ENCODE data around the gene WSCD2.

The WSCD2 gene

DNA sequence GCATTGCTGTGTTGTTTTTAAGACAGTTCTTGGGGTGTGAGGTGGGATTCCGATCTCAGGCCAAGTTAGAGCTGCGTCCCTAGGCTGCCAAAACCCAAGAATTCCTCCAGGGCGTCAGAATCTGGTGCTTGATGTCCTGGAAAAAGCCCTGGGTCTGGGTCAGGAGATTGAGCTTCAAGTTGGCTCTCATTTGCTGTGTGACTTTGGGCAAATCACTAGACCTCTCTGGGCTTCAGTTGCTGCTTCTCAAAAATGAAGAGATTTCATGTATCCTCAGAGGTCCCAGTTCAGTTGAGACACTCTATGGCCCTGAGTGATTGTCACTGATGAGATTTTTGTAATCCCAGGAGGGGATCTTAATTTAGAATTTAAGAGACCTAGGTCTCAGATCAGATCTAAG is 1.9 kb downstream of the WSCD2 start:
- DNase-seq: no peak

DNA sequence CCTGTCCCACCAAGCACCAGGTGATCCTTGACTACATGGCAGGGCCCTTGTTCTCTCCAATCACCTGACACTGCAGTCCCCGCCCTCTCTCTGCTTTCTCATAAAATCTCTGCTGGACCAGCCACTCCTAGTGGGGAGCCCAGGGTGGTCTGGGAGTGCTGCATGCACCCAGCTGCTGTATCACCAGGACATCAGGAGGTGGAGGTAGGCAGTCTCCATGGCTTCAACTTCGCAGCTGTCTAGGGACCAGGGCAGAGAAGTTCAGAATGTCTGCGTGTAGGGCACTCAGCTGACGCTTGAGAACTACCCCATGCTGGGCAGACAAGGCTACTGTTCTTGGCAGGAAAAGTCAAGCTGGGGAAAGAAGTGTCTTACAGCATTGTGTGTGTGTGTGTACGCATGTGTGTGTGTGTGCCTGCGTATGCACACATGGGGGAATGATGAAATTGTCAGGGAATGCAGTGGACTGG is 2.6 kb downstream of the WSCD2 start:
- no peak for DNase-seq

DNA sequence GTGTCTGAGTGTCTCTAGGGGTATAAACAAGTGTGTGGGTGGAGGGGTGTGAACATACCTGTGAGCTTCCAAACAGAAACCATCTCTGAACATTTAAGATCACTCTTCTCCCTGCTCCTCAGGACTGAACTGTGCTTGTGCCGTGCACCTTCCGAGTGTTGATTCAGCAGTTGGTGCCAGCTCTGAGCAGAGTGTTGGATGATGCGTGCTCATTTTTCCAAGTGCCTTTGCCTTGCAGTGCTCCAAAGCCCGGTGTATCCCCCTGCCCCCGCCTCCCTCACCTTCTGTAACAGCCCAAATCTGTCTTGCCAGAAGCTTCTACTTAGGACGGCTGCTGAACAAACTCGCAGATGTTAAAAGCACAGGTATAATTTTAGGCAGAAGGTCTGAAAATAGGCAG is 4.4 kb downstream of the WSCD2 start:
- DNase-seq: no peak

DNA sequence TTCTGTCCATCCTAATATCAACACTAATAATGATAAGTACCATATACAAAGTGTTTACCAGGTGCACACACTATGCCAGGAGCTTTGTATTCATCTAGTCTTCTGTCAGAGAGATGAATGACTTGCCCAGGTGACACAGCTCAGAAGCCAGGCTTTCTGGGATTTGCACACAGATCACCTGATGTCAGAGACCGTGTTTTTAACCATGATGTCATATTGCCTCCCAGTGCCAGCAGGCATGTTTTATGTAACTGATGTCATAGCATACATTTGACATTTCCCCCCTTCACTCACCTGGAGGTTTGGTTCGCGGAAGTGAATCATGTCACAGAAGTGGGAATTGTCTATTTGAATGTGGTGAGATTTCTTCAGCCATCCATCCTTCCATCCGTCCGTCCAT is 5.7 kb downstream of the WSCD2 start:
- no peak for DNase-seq

DNA sequence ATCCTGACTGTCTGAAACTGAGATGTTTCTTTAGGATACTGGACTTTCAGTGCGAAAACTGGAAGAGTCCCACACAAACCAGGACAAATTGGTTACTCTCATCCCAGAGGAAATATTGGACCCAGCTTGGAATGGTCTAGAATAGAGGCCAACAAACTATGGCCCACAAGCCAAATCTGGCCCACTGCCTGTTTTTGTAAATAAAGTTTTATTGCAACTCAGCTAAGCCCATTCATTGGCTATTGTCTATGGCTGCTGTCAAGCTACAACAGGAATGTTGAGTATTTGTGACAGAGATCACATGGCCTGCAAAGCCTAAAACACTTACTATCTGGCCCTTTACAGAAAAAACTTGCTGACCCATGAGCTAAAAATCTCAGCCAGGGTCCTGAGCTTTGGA is 6.5 kb downstream of the WSCD2 start:
- DNase-seq: no peak

DNA sequence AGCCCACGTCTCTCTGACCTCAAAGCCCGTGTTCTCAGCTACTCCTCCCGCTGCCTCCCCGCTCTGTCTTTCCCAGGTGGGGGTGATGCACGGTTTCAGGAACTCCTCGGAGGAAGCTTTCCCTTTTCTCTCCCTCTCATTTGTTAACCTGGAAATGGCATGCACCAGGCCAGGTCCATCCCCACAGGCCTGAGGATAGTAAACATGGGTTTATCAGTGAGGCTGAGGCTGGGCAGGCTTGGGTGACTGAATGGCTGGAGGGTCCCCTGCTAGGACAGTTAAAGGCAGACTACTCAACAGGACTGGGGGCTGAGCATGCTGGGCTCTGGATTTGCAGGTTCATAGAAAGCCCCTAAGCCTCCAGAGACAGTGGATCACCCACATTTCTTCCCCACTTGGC is 7.6 kb downstream of the WSCD2 start:
- no peak for DNase-seq

DNA sequence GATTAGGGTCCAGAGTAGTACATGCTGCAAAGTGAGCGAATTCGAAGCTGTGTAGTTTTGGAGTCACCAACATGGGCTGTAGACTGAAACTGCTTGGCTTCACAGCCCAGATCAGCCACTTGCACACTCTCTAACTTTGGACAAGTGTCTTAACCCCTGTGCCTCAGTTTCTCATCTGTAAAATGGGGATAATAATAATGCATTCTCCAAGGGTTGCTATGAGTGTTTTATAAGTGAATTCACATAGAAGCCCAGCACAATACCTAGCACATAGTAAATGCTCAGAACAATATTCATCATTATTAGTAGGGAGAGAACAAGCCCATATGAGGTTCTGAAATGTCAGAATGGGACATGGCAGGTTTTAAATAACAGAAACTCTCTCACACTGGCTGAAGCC is 10.4 kb downstream of the WSCD2 start:
- no peak for DNase-seq

DNA sequence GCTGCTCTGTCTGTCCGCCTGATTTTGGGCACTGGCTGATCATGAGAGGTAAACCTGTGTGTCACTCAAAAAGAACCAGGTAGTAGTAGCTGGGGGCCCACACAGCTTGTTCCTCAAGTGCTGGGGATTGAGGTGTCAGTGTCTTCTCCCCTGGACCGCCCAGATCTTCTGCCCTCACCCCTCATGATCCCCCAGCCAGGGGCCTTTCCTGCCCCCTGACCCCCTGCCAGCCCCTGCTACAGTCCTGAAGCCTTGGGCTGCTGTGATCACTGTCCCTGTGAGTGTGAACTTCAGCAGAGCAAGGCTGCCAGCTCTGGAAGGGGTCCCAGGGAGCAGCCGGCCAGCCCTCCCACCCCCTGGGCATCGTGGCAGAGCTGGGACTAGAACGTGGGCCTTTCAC is 11.4 kb downstream of the WSCD2 start:
- DNase-seq: no peak

DNA sequence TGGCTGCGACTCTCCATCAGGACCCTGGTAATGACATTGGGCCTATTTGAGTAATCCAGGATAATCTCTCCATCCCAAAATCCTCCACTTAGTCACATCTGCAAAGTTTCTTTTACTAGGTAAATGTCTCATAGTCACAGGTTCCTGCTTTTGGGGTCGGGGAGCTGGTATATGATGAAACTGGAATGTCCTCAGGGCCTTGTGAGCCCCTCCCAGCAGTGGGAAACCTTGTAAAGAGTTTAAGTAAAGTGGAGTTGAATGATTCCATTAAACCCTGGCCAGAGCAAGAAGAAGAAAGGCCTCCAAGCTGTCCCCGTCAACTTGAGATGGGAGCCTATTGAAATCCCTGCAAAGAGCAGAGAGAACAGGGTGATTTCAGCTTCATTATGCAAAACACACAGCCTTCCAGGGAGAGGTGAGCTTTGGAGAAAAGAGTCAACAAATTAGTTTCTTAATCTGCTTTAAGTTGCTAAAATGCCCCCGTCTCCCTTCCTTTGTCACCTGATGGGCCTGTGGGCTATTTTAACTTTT is 12.6 kb downstream of the WSCD2 start:
- no peak for DNase-seq

DNA sequence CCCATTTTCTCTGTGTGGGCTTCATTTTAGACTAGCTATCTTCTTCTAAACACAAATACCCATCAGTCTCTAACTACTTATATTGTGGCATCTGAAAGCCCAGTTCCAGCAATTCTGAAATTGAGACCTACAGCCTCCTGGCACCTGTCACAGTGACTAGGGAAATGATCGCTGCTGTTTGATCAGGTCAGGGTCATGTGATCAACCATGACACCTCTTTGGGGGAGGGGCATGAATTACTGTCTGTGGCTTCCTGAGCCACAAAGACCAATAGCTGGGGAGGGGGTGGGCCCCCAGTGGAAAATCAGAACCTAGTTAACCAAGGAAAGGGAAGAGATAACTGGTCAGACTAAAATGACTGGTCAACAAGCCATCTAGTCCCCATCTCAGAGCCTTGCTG is 14.1 kb downstream of the WSCD2 start:
- no peak for DNase-seq

DNA sequence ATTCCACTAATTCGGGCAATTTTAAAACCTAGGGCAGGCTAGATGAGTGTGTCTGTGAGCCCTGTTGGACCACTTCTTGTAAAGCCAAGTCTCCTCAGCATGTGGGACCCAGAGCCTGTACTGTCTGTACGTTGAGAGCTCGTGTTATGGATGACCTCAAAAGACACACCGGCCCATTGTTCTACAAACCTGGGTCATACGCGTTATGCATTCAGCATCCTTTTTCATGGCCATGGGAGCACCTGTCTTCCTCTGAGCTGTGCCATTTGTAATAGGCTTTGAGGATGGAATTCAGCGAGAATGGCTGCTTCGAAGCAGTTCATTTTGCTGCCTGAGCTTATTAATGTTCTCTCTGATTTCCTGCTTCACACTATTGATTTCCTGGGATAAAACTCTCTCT is 15.0 kb downstream of the WSCD2 start:
- DNase-seq: no peak

DNA sequence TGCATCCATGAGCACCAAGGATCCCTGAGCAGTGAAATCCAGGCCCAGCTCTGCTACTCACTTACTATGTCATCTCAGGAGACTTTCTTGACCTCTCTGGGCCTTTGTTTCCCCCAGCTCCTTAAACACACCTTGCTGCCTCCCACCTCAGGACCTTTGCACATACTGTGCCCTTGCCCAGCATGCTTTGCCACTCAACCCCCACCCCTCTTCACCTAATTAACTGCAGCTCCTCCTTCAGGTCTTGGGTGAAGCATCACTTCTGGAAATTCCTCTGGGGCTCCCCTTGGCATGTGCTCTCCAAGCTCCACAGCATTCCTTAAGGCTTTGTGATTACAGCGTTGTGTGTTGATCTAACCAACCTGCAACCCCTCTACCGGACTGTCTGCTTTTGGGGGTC is 15.9 kb downstream of the WSCD2 start:
- DNase-seq: no peak

DNA sequence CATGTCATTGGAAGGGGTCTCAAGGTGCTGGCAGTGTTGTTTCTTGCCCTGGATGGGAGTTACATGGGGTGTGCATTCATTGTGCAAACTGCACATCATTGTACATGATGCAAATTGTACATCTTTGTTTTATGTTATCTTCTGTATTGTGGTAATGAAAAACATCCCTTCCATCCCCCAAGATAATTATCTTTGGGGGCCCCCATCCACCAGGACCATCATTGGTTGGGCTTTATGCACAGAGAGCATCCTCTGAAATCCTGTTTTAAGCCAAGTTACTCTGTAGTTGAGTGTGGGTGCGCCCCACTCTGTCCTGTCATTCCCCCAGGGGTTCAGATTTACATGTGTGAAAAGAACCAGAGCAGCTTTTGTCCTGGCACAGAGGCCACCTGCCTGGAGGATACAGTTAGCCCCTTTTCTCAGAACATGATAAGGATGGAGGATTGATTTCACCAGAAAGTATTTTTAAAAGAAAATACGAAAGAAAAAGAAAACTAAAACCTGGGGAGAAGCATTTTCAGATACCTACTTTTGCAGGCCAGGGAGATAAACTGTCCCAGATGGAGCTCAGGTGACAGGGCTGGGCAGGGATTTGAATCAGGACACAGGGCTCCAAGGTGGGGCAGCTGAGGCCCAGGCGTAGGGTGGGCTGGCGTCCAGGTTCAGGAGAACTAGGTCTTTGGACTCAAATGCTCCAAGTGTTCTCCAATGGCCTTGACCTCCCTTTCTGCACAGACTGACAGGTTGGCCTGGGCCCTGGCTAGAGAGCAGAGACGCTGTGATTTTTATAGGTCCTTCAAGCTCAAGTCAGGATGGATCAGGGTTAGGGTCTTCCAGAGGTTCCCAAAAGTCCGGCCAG is 17.2 kb downstream of the WSCD2 start:
- DNase-seq: no peak

DNA sequence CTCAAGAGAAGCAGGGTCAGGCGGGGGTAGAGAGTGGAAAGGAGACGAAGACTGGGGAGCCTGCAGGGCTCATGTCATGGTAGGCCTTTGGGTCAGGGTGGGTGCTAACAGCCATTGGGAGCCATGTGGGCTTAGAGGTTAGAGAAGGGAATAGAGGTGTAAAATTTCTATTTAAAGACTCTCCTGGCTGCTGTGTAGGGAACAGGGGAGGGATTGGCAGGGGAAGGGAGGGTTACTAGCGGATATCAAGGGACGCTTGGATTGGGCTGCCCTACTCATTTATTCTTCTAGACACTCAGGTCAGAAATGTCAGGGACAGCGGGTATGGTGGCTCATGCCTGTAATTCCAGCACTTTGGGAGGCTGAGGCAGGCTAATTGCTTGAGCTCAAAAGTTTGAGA is 18.2 kb downstream of the WSCD2 start:
- no peak for DNase-seq

DNA sequence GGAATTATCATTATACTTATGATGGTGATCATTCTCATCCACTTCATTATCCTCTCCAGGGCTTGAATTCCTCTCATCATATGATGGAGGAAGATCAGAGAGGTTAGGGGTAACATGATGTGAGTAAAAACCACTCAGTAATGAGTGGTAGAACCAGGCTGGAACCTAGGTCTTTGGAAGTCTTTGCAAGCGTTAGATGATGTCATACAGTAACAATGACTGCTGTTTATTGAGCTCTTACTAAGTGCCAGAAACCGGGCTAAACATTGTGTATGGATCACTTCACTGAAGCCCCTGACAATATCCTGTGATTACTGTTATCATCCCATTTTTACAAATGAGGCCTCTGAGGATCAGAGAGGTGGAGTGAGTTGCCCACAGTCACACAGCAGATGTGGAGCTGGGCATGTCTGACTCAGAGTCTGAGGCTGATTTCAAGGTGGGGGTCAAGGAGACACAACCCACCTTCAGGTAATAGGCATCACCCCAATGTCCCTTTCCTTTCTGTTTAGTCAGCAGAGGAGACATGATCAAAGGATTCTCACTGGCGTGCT is 19.5 kb downstream of the WSCD2 start:
- no peak for DNase-seq

DNA sequence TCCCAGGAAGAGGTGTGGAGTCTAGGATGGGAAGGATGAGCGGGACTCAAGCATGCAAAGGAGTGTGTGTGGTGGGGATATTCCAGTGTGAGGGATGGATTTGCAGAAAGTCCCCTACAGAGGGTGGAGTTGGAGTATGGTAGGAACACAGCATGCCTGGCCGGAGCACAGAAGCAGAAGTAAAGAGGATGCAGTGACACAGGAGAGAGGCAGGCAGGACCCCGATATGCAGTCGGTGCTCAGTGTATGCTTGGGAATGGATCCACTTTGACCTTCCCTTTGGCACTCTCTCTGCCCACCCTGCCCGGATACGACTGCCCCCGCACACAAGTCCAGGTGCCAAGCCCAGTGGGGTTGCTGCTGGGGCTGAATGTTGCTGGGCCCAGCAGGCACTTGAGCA is 21.3 kb downstream of the WSCD2 start:
- DNase-seq: no peak

DNA sequence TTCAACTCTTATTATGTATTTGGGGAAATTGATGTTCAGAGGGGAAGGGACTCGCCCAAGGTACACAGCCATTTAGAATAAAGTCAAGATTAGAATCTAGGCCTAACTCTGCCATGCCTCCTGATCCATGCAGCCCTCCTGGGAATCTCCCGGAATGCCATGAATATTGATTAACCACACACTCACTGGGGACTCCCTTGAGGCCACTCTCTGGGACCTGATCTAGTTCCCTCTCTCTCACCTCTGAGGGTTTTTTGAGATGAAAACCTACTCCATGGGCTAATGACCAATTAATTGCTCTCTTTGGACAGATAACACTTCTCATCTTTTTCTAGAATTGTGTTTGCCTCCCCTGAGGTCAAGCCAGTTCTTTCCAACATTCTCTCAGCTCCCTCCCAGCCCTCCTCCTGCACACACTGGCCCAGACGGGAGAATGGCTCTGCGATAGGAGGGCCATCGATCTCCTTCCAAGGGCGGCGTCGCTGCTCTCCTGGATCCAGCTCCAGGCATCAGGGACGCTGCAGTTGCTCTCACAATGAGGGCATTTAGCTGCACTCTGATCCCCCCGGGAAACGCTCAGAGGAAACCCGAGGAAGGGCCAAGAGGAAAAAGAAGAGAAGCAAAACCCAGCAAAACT is 22.6 kb downstream of the WSCD2 start:
- no peak for DNase-seq

DNA sequence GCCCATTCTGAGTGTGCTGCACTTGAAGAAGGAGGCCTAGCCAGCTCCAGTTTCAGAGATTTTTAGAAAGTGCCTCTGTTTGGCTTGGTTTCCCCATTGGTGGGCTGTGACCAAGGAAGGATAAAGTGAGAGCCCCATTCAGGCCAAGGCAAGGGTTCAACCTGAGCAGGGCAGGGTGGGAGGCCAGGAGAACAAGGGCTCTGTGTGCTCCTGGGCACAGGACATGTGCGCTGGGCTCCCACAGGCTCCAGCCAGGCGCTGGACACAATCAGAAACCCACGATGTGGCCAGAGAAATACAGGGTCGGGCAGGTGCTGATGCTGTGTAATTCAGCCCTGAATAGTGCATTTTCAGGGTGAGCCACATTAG is 23.1 kb downstream of the WSCD2 start:
- no peak for DNase-seq

DNA sequence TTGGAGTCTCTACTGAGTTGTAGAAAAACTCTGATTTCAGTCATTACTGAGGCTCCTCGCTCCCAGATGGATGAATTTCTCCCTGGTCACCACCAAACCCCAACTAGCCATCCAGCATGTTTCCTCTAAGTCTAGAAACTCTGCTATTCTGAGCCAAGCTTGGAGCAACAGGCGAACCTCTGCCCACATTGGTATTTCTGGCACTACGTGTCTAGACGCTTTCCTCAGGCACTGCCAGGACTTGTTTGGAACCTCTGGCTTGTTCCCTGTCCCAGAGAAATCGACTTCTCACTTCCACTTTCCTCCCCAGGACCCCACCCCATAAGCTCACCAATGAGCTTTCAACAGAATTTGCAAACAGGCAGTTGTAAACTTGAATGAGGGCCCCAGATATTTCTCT is 27.6 kb downstream of the WSCD2 start:
- no peak for DNase-seq

DNA sequence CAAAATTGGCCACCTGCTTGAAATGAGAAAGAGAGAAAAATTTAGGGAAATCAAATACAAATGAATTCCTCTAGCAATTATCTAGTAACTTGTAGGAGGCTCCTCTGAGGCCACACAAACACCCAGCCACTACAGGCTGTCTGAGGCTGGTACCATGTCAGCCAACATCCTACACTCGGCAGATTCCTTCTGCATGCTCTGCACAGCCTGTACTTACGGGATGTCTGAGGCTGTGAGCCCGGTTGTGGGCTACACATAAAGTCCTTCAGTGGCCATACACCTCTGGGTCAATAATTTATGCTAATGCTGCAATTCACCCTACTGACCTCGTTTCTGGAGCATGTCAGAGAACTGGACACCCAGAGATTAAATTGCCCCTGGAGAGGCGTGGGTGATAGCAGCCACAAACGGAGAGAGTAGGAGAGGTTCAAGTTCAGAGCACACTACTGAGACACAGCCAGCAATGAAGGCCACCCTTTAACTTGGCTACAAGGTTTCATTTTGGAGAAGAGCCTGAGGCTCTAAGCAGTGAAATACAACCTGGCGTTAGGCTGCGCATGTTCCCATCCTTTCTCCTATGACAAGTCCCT is 28.9 kb downstream of the WSCD2 start:
- no peak for DNase-seq

DNA sequence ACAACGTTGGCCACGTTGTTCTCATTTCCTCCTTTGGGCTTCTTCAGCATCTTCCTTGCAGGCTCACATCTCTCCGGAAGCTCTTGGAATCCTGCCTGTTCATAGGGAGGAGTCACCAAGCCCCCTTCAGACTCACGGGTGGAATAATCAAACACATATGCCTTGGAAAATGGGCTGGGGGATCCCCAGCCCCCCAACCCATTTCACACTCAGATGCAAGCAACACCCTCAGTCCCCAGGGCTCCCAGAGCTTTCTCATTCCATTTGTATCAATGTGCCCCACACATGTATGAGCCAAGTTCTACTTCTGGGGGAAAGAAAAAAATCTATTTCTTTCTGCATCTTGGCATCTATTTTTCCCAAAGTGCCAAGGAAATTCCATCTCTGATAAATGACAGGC is 33.1 kb downstream of the WSCD2 start:
- no peak for DNase-seq

DNA sequence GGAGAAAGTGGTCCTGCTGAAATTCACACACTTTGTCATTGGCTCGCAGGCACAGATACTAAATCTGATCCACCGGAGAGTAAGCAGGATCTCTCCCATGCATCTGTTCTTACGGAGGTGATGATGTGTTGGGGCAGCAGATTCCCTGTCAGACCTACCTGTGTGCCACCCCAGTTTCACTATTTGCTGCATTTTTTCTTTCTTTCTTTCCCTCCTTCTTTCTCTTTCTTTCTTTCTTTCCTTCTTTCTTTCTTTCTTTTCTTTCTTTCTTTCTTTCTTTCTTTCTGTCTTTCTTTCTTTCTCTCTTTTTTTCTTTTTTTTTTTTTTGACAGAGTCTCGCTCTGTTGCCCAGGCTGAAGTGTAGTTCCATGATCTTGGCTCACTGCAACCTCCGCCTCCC is 37.4 kb downstream of the WSCD2 start:
- no peak for DNase-seq

DNA sequence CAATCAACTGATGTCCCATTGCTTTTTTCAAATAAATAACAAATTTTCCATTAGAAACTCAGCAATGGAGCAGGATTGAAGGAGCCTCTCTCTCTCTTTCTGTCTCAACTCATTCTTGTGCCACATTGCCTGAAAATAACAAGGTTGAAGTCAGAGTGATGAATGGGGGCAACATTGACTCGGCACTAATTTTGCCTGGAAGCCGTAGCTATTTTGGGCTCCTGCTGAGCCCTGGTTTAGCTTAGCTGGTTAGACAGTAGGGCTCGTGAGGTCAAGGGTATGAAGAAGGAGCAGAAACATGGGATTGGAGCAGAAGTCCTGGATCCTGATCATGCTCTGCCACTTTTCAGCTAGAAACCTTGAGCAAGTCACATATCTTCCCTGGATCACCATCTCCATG is 38.9 kb downstream of the WSCD2 start:
- no peak for DNase-seq

DNA sequence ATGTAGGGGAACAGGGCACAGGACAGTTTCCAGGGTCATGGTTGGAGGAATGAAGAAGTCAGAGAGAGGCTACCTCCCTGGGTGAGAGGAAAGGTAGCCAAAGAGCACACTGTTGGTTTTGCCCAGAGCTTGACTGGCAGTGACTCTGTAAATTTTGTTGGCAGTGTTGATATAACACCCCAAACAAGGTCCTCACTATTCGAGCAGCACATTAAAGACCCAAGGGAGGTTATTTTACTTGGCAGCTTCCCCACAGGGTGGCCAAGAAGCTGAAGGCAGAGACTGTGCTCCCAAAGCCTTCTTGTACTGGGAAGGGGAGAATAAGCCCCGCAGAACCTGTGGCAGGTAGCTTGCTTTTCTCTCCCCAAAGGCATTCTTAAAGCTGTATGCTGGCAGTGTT is 40.6 kb downstream of the WSCD2 start:
- DNase-seq: no peak
